ENCODE data around the gene KDM4C.

GRCh38 chr9:7042124-7042523, 284.4 kb downstream of the KDM4C start:
- TF ChIP-seq CTCF (IDR thresholded peaks at IDR 0.05 in 2 of 3, conservative IDR thresholded peaks at IDR 0.05 in 1 of 3; ENCODE audit: borderline replicate concordance in 1 of 3, insufficient read depth in 1 of 3, low read depth in 2 of 3, low read length in 2 of 3): no peak
- TF ChIP-seq TCF7L2 (IDR thresholded peaks at IDR 0.05; ENCODE audit: borderline replicate concordance, extremely low read depth, insufficient read depth, insufficient read length): no peak
- TF ChIP-seq FOSL1 (IDR thresholded peaks at IDR 0.05; ENCODE audit: low read depth): no peak
- TF ChIP-seq ZNF274 (IDR thresholded peaks at IDR 0.05; ENCODE audit: low read depth, low read length): no peak
- TF ChIP-seq, protein P1, sequence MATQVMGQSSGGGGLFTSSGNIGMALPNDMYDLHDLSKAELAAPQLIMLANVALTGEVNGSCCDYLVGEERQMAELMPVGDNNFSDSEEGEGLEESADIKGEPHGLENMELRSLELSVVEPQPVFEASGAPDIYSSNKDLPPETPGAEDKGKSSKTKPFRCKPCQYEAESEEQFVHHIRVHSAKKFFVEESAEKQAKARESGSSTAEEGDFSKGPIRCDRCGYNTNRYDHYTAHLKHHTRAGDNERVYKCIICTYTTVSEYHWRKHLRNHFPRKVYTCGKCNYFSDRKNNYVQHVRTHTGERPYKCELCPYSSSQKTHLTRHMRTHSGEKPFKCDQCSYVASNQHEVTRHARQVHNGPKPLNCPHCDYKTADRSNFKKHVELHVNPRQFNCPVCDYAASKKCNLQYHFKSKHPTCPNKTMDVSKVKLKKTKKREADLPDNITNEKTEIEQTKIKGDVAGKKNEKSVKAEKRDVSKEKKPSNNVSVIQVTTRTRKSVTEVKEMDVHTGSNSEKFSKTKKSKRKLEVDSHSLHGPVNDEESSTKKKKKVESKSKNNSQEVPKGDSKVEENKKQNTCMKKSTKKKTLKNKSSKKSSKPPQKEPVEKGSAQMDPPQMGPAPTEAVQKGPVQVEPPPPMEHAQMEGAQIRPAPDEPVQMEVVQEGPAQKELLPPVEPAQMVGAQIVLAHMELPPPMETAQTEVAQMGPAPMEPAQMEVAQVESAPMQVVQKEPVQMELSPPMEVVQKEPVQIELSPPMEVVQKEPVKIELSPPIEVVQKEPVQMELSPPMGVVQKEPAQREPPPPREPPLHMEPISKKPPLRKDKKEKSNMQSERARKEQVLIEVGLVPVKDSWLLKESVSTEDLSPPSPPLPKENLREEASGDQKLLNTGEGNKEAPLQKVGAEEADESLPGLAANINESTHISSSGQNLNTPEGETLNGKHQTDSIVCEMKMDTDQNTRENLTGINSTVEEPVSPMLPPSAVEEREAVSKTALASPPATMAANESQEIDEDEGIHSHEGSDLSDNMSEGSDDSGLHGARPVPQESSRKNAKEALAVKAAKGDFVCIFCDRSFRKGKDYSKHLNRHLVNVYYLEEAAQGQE (IDR thresholded peaks at IDR 0.05; ENCODE audit: low read depth): no peak
- no peak for TF ChIP-seq EZH2phosphoT487 (IDR thresholded peaks at IDR 0.05; ENCODE audit: borderline replicate concordance)
- TF ChIP-seq, protein P2, sequence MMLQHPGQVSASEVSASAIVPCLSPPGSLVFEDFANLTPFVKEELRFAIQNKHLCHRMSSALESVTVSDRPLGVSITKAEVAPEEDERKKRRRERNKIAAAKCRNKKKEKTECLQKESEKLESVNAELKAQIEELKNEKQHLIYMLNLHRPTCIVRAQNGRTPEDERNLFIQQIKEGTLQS (IDR thresholded peaks at IDR 0.05): no peak
- TF ChIP-seq, protein P3, sequence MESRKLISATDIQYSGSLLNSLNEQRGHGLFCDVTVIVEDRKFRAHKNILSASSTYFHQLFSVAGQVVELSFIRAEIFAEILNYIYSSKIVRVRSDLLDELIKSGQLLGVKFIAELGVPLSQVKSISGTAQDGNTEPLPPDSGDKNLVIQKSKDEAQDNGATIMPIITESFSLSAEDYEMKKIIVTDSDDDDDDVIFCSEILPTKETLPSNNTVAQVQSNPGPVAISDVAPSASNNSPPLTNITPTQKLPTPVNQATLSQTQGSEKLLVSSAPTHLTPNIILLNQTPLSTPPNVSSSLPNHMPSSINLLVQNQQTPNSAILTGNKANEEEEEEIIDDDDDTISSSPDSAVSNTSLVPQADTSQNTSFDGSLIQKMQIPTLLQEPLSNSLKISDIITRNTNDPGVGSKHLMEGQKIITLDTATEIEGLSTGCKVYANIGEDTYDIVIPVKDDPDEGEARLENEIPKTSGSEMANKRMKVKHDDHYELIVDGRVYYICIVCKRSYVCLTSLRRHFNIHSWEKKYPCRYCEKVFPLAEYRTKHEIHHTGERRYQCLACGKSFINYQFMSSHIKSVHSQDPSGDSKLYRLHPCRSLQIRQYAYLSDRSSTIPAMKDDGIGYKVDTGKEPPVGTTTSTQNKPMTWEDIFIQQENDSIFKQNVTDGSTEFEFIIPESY (IDR thresholded peaks at IDR 0.05; ENCODE audit: extremely low read depth, insufficient replicate concordance, low read length): no peak
- no peak for TF ChIP-seq CBX3 (IDR thresholded peaks at IDR 0.05; ENCODE audit: low read depth)
- TF ChIP-seq YY1 (IDR thresholded peaks at IDR 0.05; ENCODE audit: extremely low read depth, insufficient replicate concordance, low read depth, low read length): no peak
